ENCODE measurements around the gene ZNF678. TPM values are rescaled to one million over a fixed set of nuclear protein-coding genes. Genes with fewer than 3 reads are reported as not detected.

Gene ZNF678
- polyA plus RNA-seq, 1 of the 3 experiments (the other 2 are of a cell fraction): 1.3 TPM

DNA sequence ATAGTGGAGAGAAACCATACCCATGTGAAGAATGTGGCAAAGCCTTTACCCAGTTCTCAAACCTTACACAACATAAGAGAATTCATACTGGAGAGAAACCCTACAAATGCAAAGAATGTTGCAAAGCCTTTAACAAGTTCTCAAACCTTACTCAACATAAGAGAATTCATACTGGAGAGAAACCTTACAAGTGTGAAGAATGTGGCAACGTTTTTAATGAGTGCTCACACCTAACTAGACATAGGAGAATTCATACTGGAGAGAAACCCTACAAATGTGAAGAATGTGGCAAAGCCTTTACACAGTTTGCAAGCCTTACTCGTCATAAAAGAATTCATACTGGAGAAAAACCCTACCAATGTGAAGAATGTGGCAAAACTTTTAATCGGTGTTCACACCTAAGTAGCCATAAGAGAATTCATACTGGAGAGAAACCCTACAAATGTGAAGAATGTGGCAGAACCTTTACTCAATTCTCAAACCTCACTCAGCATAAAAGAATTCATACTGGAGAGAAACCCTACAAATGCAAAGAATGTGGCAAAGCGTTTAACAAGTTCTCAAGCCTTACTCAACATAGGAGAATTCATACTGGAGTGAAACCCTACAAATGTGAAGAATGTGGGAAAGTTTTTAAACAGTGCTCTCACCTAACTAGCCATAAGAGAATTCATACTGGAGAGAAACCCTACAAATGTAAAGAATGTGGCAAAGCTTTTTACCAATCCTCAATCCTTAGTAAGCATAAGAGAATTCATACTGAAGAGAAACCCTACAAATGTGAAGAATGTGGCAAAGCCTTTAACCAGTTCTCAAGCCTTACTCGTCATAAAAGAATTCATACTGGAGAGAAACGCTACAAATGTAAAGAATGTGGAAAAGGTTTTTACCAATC, 91.7 kb downstream of the ZNF678 start:
- ChIA-PET CTCF (no interaction called here), POLR2A (no interaction called here)
- H3K27me3 ChIP-seq (ENCODE audit: insufficient read depth): no peaks in the 10 kb centered on the region
- peaks cover 96% of the 10 kb centered on the region for H3K9me3 ChIP-seq
- H3K36me3 ChIP-seq (replicated peaks in 1 of 2; ENCODE audit: control insufficient read depth in 1 of 2, insufficient read depth in 2 of 2, low read length in 1 of 2): peaks cover 56 to 83% of the 10 kb centered on the region in 2 experiments
- no peaks in the 10 kb centered on the region for H4K20me1 ChIP-seq (ENCODE audit: insufficient read depth)
- no peak overlapping the region for H3K4me2 ChIP-seq
- WGBS (ENCODE audit: low lambda C conversion rate): 84% methylated on average over 6 of the region's 6 CpGs
- H3K4me3 ChIP-seq (ENCODE audit: low read depth in 2 of 2, low read length in 1 of 2): no peak overlapping the region; a peak in 1 of 4 replicates
- peaks cover 8% of the 10 kb centered on the region for H3F3A ChIP-seq (replicated peaks; ENCODE audit: insufficient read depth)
- no peak overlapping the region for H3K27ac ChIP-seq (ENCODE audit: low read depth in 2 of 2, low read length in 1 of 2)
- no peak overlapping the region for H2AFZ ChIP-seq (ENCODE audit: low read depth)
- TF ChIP-seq TEAD4 (IDR thresholded peaks at IDR 0.05; ENCODE audit: borderline replicate concordance, insufficient read depth) (no peak), NRF1 (IDR thresholded peaks at IDR 0.05; ENCODE audit: low read depth, low read length) (no peak), ELF1 (IDR thresholded peaks at IDR 0.05) (no peak), FOSL2 (IDR thresholded peaks at IDR 0.05; ENCODE audit: borderline replicate concordance, low read depth) (no peak), FOXM1 (IDR thresholded peaks at IDR 0.05; ENCODE audit: low read depth) (no peak), MXI1 (IDR thresholded peaks at IDR 0.05; ENCODE audit: low read depth, low read length) (no peak), TAF1 (IDR thresholded peaks at IDR 0.05; ENCODE audit: borderline replicate concordance, low read depth, low read length) (no peak)
- TF ChIP-seq, protein P1, sequence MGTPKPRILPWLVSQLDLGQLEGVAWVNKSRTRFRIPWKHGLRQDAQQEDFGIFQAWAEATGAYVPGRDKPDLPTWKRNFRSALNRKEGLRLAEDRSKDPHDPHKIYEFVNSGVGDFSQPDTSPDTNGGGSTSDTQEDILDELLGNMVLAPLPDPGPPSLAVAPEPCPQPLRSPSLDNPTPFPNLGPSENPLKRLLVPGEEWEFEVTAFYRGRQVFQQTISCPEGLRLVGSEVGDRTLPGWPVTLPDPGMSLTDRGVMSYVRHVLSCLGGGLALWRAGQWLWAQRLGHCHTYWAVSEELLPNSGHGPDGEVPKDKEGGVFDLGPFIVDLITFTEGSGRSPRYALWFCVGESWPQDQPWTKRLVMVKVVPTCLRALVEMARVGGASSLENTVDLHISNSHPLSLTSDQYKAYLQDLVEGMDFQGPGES (IDR thresholded peaks at IDR 0.05; ENCODE audit: low read depth, low read length): no peak
- TF ChIP-seq, protein P2, sequence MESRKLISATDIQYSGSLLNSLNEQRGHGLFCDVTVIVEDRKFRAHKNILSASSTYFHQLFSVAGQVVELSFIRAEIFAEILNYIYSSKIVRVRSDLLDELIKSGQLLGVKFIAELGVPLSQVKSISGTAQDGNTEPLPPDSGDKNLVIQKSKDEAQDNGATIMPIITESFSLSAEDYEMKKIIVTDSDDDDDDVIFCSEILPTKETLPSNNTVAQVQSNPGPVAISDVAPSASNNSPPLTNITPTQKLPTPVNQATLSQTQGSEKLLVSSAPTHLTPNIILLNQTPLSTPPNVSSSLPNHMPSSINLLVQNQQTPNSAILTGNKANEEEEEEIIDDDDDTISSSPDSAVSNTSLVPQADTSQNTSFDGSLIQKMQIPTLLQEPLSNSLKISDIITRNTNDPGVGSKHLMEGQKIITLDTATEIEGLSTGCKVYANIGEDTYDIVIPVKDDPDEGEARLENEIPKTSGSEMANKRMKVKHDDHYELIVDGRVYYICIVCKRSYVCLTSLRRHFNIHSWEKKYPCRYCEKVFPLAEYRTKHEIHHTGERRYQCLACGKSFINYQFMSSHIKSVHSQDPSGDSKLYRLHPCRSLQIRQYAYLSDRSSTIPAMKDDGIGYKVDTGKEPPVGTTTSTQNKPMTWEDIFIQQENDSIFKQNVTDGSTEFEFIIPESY (IDR thresholded peaks at IDR 0.05; ENCODE audit: borderline replicate concordance, low read depth): no peak
- TF ChIP-seq, protein P3, sequence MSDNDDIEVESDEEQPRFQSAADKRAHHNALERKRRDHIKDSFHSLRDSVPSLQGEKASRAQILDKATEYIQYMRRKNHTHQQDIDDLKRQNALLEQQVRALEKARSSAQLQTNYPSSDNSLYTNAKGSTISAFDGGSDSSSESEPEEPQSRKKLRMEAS (IDR thresholded peaks at IDR 0.05; ENCODE audit: low read depth): no peak
- H3K79me2 ChIP-seq (ENCODE audit: insufficient read depth): no peaks in the 10 kb centered on the region
- H3K4me1 ChIP-seq (ENCODE audit: control insufficient read depth in 1 of 2, insufficient read depth in 2 of 2, low read depth in 1 of 2, low read length in 1 of 2): no peaks in the 10 kb centered on the region
- H3K9me2 ChIP-seq: no peaks in the 10 kb centered on the region
- no peak for DNase-seq
- no peak overlapping the region for H3K9ac ChIP-seq

DNA sequence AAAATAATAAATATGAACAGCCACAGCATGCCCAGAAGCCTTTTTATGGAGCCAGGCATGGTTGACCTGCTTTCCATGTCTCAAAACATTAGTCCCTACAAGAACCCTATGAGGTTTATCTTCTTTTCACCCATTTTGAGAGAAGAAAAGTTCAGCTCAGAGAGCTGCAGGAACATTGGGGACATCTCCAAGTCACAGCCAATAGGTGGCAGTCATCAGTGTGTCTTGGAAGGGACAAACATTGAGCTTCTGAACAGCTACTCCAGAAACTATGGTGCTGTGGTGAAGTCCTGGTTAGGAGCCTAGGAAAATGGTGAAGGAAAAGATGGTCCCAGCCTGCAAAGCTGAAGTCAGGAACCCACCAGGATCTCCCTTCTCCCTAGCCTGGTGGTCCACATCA, 98.1 kb downstream of the ZNF678 start:
- no peak for DNase-seq
- peaks cover 18 to 40% of the 10 kb centered on the region in 2 experiments for H3K36me3 ChIP-seq (replicated peaks in 1 of 2; ENCODE audit: control insufficient read depth in 1 of 2, insufficient read depth in 2 of 2, low read length in 1 of 2)
- peaks cover 62% of the 10 kb centered on the region for H3K9me3 ChIP-seq
- no peak overlapping the region for H3K27ac ChIP-seq (ENCODE audit: low read depth in 2 of 2, low read length in 1 of 2)
- H4K20me1 ChIP-seq (ENCODE audit: insufficient read depth): no peaks in the 10 kb centered on the region
- H2AFZ ChIP-seq (ENCODE audit: low read depth): no peak overlapping the region
- no peaks in the 10 kb centered on the region for H3K4me1 ChIP-seq (ENCODE audit: control insufficient read depth in 1 of 2, insufficient read depth in 2 of 2, low read depth in 1 of 2, low read length in 1 of 2)
- TF ChIP-seq, protein P4, sequence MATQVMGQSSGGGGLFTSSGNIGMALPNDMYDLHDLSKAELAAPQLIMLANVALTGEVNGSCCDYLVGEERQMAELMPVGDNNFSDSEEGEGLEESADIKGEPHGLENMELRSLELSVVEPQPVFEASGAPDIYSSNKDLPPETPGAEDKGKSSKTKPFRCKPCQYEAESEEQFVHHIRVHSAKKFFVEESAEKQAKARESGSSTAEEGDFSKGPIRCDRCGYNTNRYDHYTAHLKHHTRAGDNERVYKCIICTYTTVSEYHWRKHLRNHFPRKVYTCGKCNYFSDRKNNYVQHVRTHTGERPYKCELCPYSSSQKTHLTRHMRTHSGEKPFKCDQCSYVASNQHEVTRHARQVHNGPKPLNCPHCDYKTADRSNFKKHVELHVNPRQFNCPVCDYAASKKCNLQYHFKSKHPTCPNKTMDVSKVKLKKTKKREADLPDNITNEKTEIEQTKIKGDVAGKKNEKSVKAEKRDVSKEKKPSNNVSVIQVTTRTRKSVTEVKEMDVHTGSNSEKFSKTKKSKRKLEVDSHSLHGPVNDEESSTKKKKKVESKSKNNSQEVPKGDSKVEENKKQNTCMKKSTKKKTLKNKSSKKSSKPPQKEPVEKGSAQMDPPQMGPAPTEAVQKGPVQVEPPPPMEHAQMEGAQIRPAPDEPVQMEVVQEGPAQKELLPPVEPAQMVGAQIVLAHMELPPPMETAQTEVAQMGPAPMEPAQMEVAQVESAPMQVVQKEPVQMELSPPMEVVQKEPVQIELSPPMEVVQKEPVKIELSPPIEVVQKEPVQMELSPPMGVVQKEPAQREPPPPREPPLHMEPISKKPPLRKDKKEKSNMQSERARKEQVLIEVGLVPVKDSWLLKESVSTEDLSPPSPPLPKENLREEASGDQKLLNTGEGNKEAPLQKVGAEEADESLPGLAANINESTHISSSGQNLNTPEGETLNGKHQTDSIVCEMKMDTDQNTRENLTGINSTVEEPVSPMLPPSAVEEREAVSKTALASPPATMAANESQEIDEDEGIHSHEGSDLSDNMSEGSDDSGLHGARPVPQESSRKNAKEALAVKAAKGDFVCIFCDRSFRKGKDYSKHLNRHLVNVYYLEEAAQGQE (IDR thresholded peaks at IDR 0.05; ENCODE audit: low read depth, low read length): no peak
- TF ChIP-seq GATA2 (CRISPR knock-in tag; IDR thresholded peaks at IDR 0.05): no peak
- TF ChIP-seq, protein P5, sequence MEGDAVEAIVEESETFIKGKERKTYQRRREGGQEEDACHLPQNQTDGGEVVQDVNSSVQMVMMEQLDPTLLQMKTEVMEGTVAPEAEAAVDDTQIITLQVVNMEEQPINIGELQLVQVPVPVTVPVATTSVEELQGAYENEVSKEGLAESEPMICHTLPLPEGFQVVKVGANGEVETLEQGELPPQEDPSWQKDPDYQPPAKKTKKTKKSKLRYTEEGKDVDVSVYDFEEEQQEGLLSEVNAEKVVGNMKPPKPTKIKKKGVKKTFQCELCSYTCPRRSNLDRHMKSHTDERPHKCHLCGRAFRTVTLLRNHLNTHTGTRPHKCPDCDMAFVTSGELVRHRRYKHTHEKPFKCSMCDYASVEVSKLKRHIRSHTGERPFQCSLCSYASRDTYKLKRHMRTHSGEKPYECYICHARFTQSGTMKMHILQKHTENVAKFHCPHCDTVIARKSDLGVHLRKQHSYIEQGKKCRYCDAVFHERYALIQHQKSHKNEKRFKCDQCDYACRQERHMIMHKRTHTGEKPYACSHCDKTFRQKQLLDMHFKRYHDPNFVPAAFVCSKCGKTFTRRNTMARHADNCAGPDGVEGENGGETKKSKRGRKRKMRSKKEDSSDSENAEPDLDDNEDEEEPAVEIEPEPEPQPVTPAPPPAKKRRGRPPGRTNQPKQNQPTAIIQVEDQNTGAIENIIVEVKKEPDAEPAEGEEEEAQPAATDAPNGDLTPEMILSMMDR (IDR thresholded peaks at IDR 0.05): no peak
- TF ChIP-seq RXRA (IDR thresholded peaks at IDR 0.05; ENCODE audit: borderline replicate concordance, low read depth): no peak
- TF ChIP-seq RFX5 (IDR thresholded peaks at IDR 0.05; ENCODE audit: low read length): no peak
- no peaks in the 10 kb centered on the region for H3K27me3 ChIP-seq (ENCODE audit: insufficient read depth)
- no peaks in the 10 kb centered on the region for H3F3A ChIP-seq (replicated peaks; ENCODE audit: insufficient read depth)
- POLR2A ChIA-PET: no interaction called here
- no peak overlapping the region for H3K4me2 ChIP-seq
- H3K9me2 ChIP-seq: no peaks in the 10 kb centered on the region
- no peak overlapping the region for H3K9ac ChIP-seq
- H3K79me2 ChIP-seq (ENCODE audit: insufficient read depth): no peaks in the 10 kb centered on the region; the same call in 1 of the 2 replicates
- H3K4me3 ChIP-seq (ENCODE audit: low read depth in 2 of 2, low read length in 1 of 2): no peak overlapping the region; a peak in 1 of 4 replicates
- CTCF ChIA-PET: no interaction called here

All from SK-N-SH (cell line).